Ovary (tissue), 3 donors: Measurements from ENCODE around the gene TAS2R40.

Experiments
- CTCF ChIP-seq, 3 donors: fragments of 450-650 bp in 2 of 3; fragments of 200-600 bp in 1 of 3; IDR thresholded peaks; one replicate each; pipeline versions ENCODE4 v1.5.1 to v1.8.0; 2016 to 2022; ENCODE audit warnings: antibody characterized with exemption in 3 of 3, mild to moderate bottlenecking in 1 of 3
- EP300 ChIP-seq: sonication (generic); formaldehyde crosslinking; IDR thresholded peaks from one replicate; pipeline ENCODE4 v1.6.1; 2017; ENCODE audit warnings: antibody characterized with exemption
- donor health status: DM: no; HTN: no; CAD: no.

DNA sequence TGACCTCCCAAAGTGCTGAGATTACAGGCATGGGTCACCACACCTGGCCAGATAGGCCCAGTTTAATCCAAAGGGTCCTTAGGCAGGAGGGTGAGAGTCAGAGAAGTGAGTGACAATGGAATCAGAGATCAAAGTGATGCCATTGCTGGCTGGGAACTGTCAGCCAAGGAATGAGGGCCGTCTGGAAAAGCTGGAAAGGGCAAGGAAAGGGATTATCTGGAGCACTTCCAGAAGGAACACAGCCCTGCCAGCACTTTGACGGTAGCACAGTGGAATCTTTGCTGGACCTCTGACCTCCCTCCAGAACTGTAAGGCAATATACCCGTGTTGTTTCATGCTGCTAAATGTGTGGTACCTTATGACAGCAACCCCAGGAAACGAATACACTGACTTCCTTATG, 11.3 kb upstream of the TAS2R40 start:
- TF ChIP-seq CTCF (IDR thresholded peaks at IDR 0.05) (no peak), EP300 (no peak)
